ENCODE data around the gene NGEF. TPM values are rescaled to one million over a fixed set of nuclear protein-coding genes. Genes with fewer than 3 reads are reported as not detected.

NGEF gene
- total RNA-seq, 1 donor from 2014 or later: 1.2 TPM

GRCh38 chr2:233000886-233001750 is 11.9 kb downstream of the NGEF start:
- no peak for DNase-seq (ENCODE audit: low spot score)

GRCh38 chr2:232999354-232999753 is 13.7 kb downstream of the NGEF start:
- DNase-seq (ENCODE audit: low spot score): no peak

GRCh38 chr2:232998666-232998985 is 14.4 kb downstream of the NGEF start:
- no peak for DNase-seq (ENCODE audit: low spot score)

GRCh38 chr2:232997749-232998665 is 15.0 kb downstream of the NGEF start:
- DNase-seq (ENCODE audit: low spot score): no peak

GRCh38 chr2:232994446-232994845 is 18.6 kb downstream of the NGEF start:
- no peak for DNase-seq (ENCODE audit: low spot score)

- DNase-seq (ENCODE audit: low spot score): no peak
Observed at GRCh38 chr2:232993231-232993821, 19.7 kb downstream of the NGEF start.

GRCh38 chr2:232986155-232986554 is 26.9 kb downstream of the NGEF start:
- DNase-seq (ENCODE audit: low spot score): no peak

GRCh38 chr2:232984451-232985207 is 28.4 kb downstream of the NGEF start:
- no peak for DNase-seq (ENCODE audit: low spot score)

GRCh38 chr2:232983669-232984140 is 29.4 kb downstream of the NGEF start:
- DNase-seq (ENCODE audit: low spot score): no peak

- no peak for DNase-seq (ENCODE audit: low spot score)
Observed at GRCh38 chr2:232982926-232983668, 30.0 kb downstream of the NGEF start.

GRCh38 chr2:232981767-232982360 is 31.2 kb downstream of the NGEF start:
- no peak for DNase-seq (ENCODE audit: low spot score)

- peak; percentile 65 for DNase-seq (ENCODE audit: low spot score)
Observed at GRCh38 chr2:232981356-232981755, 31.7 kb downstream of the NGEF start.

GRCh38 chr2:232980683-232981082 is 32.4 kb downstream of the NGEF start:
- no peak for DNase-seq (ENCODE audit: low spot score)

GRCh38 chr2:232979871-232980461 is 33.1 kb downstream of the NGEF start:
- peak; percentile 57 for DNase-seq (ENCODE audit: low spot score)

GRCh38 chr2:232977438-232977971 is 35.6 kb downstream of the NGEF start:
- DNase-seq (ENCODE audit: low spot score): no peak

GRCh38 chr2:232976666-232977437 is 36.2 kb downstream of the NGEF start:
- DNase-seq (ENCODE audit: low spot score): no peak

- no peak for DNase-seq (ENCODE audit: low spot score)
Observed at GRCh38 chr2:232976176-232976575, 36.9 kb downstream of the NGEF start.

- no peak for DNase-seq (ENCODE audit: low spot score)
Observed at GRCh38 chr2:232974396-232974795, 38.7 kb downstream of the NGEF start.

- no peak for DNase-seq (ENCODE audit: low spot score)
Observed at GRCh38 chr2:232973796-232974195, 39.3 kb downstream of the NGEF start.
